GM18873 (cell line): ENCODE results near the gene DUSP7.

Experiments used
- ATAC-seq: cut with Tn5 transposase; IDR thresholded peaks from one replicate; pipeline ENCODE4 v1.9.1; 2021; ENCODE audit warnings: mild to moderate bottlenecking, moderate library complexity, moderate number of reproducible peaks; ENCODE audit not compliant: unreplicated experiment, low FRiP score

DUSP7 gene

GRCh38 chr3:52032702-52033408, 23.5 kb downstream of the DUSP7 start:
- no peak for ATAC-seq

- ATAC-seq, result no peak
Measured at GRCh38 chr3:52031896-52032295, 24.5 kb downstream of the DUSP7 start.

DNA sequence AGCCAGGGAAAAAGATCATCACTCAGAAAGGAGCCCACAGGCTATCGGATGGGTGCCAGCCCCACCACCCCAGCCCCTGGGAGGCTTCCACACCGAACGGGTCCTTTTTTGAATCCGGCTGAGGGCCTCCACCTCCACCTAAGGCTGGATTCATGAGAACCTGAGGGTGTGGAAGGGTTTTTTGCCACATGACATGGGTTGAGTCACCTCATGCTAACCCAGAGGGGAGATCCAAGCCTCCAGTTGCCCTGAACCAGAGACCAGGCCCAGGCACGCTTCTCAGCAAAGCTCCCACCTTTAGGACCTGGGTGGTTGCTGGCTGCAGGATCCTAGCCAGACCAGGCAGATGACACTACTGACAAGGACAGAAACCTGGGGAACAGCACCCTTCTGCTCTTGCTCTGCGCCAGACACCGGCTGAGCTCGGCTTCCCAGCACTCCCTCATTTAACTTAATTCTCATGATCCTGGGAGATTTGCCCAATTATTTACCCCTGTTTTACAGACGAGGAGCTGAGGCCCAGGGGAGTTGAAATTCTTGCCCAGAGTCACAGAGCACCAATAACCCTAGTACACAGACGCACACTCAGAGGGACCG, 25.6 kb downstream of the DUSP7 start:
- no peak for ATAC-seq

DNA sequence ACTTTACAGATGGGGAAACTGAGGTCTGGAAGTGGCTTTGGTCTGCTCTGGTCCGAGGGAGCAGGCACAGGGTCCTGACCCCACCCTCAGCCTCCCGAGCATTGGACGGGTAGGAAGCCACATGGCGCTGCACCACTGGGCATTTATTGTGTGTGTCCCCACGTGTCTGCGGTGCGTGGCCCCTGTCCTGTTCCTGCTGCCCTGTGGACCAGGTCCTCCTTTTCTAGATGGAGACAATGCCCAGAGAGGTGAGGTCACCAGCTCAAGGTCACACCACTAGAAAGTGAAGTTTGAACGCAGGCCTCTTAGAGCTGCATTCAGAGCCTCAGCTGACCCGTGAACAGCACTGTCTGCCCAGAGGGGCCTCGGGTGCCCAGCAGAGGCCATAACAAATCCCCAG, 26.8 kb downstream of the DUSP7 start:
- no peak for ATAC-seq

DNA sequence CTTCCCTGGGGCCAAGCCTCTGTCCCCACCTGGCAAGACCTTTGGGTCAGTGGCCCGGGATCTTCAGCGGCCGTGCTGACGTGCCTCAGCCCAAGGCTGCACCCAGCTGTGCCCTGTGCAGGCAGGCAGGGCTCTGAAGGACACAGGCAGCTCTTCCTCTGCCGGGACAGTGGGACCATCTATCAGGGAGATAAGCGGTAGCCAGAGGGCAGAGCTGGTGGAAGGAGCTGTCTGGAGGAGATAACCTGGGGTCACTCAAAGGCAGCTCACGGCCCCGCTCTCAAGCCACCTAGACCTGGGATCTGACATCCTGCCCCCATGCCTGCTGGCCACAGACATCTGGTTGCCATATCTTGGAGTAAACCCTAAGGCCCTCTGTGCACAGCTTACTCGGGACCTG, 27.3 kb downstream of the DUSP7 start:
- no peak for ATAC-seq

DNA sequence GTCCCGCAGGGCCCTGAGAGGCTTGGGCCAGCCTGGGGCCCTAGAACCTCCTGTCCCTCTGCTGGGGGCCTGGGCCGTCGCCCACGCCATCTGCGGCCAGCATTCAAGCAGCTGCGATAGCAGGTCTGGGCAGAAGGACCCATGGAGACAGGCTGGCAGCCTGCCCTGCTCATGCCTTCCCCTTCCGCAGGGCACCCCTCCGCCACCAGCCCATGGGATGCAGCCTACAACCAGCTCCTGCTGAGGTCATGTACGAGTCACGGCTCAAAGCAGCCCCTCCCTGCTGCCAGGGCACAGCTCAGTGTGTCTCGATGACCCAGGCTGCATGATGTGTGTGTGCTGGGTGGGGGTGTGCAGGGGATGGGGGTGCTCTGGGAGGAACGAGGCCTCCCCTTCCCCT, 27.8 kb downstream of the DUSP7 start:
- no peak for ATAC-seq

- no peak for ATAC-seq
Measured at GRCh38 chr3:52026041-52026440, 30.3 kb downstream of the DUSP7 start.

- ATAC-seq, result no peak
Measured at GRCh38 chr3:52025453-52025852, 30.9 kb downstream of the DUSP7 start.

DNA sequence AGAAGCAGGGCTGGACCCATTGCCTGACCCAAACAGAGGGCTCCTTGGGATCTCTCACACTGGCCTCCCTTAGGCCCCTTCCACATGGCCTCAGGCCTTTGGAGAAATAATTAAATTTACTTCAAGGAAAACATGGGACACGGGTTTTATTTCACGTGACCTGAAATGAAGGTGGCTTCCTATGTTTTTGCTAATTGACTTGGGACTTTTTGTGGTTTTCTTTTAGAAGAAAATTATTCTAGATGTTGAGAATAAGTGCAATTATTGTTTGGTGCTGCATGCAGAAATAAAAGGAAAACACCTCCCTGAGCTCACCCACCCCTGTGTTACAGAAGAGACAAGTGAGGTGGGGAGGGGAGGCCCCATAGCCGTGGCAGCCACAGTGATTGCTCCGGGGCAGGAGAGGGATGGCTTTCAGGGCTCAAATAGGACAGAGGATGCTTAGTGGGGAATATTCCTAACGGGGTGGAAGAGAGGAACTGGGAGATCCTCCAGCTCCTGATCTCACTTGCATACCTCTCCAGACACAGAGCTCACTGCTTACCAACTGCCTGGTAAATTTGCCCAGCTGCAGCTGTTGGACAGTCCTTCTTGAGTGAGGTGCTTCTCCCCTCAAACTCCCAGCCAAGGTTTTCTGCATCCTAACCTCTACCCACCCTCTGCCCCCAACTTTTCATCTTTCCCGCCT, 31.5 kb downstream of the DUSP7 start:
- no peak for ATAC-seq

DNA sequence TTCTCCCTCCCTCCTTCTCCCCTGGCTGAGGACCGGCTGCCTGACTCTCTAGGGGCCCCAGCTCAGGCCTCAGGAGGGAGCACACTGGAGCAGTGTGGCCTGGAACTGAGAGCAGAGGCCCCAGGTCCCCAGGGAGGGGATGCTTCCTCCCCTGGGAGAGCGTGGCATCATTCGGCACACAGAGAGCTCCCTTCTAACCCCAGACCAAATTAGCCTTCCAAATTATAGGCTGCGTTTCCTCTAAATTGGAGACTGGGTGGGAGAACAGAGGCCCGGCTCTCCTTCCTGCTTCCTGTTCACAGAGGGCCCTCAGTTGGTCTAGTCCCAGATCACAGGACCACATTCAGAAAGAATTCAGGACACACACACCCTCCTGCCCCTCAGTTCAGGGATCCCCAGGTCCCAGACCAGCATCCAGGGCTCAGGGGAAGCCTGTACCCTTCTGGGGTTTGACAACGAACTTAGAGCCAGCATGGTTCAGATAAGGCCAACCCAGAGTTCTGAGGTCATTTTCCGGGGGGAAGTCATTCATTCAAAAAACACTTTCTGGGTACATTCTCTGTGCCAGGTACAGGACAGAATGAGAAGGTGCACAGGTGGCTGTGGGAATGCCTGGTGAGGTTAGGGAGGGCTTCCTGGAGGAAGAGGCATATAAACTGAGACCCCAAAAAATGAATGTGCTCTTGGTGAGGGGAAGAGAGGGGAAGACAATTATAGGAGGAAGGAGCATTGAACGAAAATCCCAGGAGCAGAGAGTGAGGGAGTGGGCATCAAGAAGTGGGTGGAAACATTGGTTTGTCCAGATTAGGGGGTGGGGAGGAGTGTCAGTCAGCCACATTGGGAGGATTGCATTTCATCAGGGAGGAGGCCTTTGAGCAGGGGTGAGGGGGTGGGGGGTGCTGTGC, 32.3 kb downstream of the DUSP7 start:
- ATAC-seq, result no peak

- ATAC-seq, result no peak
Measured at GRCh38 chr3:52023101-52023770, 33.1 kb downstream of the DUSP7 start.

- ATAC-seq, result no peak
Measured at GRCh38 chr3:52022323-52023100, 33.9 kb downstream of the DUSP7 start.

DNA sequence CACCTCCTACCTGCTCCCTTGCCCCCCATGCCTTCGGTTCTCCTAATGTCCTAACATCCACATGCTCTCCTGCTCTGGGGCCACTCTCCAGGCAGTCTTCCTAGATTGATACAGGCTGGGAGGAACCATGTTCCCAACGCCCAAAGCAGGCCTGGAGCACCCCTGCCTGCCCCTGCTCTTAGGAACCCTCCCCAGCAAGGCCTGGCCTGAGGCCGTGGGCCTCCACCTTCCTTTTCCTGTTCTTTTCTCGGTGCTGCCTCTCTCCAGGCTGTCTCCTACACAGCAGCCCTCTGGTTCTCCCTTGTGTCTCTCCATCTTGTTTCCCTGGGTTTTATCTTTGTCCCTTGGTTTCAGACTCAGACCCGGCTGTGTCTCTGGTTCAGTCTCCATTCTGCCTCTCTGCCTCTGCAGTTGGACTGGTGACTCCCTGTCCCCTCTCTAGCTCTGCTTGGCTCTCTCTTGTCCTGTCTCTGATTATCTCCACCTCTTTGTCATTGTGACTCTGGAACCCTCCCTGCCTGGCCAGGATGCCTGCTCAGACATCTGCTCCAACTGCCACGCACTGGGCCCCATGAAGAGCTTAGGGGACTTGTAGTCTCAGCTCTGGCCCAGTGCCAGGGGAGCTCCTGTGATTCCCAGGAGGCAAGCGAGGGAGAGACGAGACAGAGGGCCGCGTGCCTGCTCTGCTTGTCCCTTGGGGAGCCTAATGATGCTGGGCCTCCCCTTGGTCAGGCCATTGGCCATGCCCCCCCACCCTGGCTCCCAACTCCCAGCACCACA, 34.7 kb downstream of the DUSP7 start:
- ATAC-seq, result no peak

DNA sequence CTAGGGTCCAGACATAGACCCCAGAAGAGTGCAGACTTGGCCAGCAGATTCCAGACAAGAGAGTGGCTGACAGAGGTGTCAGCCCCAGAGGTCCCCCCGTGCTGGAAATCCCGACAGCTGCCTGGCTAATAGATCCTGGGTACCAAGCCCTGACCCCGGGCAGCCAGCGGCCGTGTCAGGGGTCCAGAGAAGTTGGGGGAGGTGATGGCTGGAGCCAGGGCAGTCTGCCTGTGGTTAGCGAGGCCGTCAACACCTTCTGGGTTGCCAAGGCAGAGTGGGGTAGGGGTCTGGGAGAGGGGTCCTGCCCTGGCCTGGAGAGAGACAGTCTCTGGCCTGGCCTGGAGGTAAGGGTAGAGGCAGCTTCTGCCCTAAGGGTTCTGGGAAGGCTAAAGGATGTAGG, 35.6 kb downstream of the DUSP7 start:
- ATAC-seq, result no peak

DNA sequence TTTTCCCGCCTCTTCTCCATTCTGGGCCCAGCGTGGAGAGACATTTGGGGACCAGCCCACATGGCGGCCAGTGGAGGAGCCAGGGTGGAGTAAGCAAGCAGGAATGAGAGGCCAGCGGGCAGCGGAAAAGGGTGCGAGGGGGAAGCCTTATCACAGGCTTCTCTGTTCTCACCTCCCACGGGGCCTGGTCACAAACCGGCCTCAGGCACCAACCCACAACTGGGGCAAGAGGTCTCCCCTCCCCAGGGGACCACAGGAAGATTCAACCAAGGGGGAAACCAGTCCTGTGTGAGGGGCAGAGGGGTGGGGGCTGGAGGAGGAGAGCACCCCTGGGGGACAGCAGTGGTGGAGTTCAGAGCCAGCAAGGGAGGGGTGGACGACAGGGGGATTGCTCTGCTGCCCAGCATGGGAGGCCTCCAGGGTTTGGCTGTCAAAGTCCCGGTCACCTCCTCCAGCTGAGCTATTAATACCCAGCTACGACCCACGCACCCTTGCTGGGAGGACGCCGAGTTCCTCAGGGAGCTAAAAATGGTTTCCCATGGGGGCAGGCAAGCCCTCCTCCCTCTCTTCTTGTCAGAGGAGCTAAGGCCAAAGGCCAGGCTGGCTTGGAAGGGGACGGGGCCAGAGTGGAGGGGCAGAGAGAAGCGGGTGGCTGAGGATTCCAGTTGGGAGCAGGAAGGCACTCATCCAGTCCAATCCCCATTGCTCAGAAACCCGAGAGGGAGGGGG, 36.9 kb downstream of the DUSP7 start:
- ATAC-seq, result no peak

DNA sequence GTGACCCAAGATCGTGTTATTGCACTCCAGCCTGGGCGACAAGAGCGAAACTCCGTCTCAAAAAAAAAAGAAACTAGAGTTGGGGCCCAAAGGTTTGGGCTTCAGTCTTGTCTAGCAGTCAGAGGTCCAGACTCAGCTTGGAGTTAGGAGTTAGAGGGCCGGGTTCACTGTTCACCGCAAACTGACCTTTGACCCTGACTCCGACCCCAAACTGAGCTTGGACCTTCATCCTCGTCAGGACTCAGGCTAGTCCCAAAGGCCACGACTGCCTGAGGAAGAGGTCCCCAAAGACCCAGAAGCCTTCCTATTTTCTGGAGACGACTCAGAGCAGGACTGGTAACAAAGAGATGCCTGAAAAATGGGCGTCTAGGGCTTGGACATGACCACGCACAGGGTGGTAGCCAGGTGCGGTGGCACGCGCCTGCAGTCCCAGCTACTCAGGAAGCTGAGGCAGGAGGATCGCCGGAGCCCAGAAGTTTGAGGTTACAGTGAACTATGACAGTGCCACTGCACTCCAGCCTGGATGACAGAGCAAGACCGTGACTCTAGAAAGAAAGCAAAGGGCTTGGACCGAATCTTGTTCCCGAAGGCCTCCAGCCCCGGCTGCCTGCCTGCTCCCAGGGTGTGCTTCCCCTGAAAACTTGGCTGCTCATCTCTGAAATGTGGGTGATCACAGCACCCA, 37.9 kb downstream of the DUSP7 start:
- ATAC-seq, result no peak

DNA sequence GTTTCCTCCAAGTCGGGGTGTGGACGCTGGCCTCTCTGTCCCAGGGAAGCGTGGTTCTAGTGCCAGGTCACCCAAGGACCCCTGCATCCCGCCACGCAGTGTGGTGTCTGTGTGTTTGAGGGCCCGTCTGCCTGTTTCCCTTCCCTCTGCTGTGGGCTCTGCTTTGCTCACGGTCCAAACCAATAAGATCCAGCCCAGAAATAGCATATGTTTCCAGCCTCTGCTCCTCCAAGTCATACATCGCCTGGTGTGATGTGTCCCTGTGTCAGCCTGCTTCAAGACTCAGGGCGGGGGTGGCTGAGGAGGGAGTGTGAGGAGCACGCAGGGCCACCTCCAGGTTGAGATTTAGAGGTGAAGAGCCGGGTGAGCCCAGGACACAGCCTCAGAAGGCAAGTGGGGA, 38.8 kb downstream of the DUSP7 start:
- ATAC-seq, result no peak
